Keratinocyte (primary cell): ENCODE measurements around the gene RRP7A. TPM values are rescaled to one million over a fixed set of nuclear protein-coding genes. Genes with fewer than 3 reads are reported as not detected.
"Not testable (repeated sequence)": the region's sequence is repeated elsewhere in the genome, so short reads cannot be mapped to it uniquely, and the experiment has no call there.

Experiments used
- DNase-seq: peaks from one replicate; pipeline ENCODE4 v3.0.0-alpha.2; 2011; ENCODE audit warnings: low read depth, missing footprints, low spot score
- FAIRE-seq: peaks from 2 replicates; lab custom pipeline; 2011; peaks lifted over from hg19 to GRCh38; lab: Jason Lieb, UNC
- H2AFZ ChIP-seq: 2 replicates; pipeline ENCODE4 v1.6.0; 2012; ENCODE audit warnings: low read length, control low read depth, inconsistent platforms; ENCODE audit not compliant: control insufficient read depth
- H3K27ac ChIP-seq: 2 replicates; pipeline ENCODE4 v1.5.1; 2011; ENCODE audit warnings: low read length; ENCODE audit not compliant: control insufficient read depth, insufficient read depth
- H3K27me3 ChIP-seq: 3 replicates; pipeline ENCODE4 v1.6.0; 2011; ENCODE audit warnings: low read length; ENCODE audit not compliant: control insufficient read depth, insufficient read depth; ENCODE audit errors: extremely low read depth
- H3K36me3 ChIP-seq, 2 experiments: 2 replicates in 1 of 2; 3 replicates in 1 of 2; pipeline ENCODE4 v1.5.1; 2011; ENCODE audit warnings: low read length in 2 of 2, mild to moderate bottlenecking in 1 of 2; ENCODE audit not compliant: control insufficient read depth in 2 of 2, insufficient read depth in 2 of 2; ENCODE audit errors: extremely low read depth in 1 of 2
- H3K4me1 ChIP-seq: 3 replicates; pipeline ENCODE4 v1.5.1; 2011; ENCODE audit warnings: low read length; ENCODE audit not compliant: control insufficient read depth, insufficient read depth; ENCODE audit errors: extremely low read depth
- H3K4me2 ChIP-seq: 3 replicates; pipeline ENCODE4 v1.6.0; 2011; ENCODE audit warnings: low read depth, low read length; ENCODE audit not compliant: control insufficient read depth, insufficient read depth; ENCODE audit errors: extremely low read depth
- H3K4me3 ChIP-seq, 3 experiments: fragments of 200-600 bp in 1 of 3; sonication (generic) in 1 of 3; 2 replicates in 2 of 3; 3 replicates in 1 of 3; pipeline ENCODE4 v1.5.1; 2011 to 2016; ENCODE audit warnings: low read length in 3 of 3, mild to moderate bottlenecking in 3 of 3, control low read depth in 2 of 3, inconsistent platforms in 1 of 3, low read depth in 1 of 3, mixed read lengths in 1 of 3, mixed run types in 1 of 3, moderate library complexity in 1 of 3; ENCODE audit not compliant: control insufficient read depth in 2 of 3, insufficient read depth in 2 of 3; ENCODE audit errors: extremely low read depth in 1 of 3
- H3K79me2 ChIP-seq: 2 replicates; pipeline ENCODE4 v1.6.0; 2012; ENCODE audit warnings: low read length; ENCODE audit not compliant: control insufficient read depth, insufficient read depth
- H3K9ac ChIP-seq: 3 replicates; pipeline ENCODE4 v1.6.0; 2011; ENCODE audit warnings: low read length; ENCODE audit not compliant: control insufficient read depth, insufficient read depth; ENCODE audit errors: extremely low read depth
- H3K9me1 ChIP-seq: 3 replicates; pipeline ENCODE4 v1.6.0; 2011; ENCODE audit warnings: low read length; ENCODE audit not compliant: control insufficient read depth, insufficient read depth; ENCODE audit errors: extremely low read depth
- H3K9me3 ChIP-seq: 2 replicates; pipeline ENCODE4 v1.5.1; 2012; ENCODE audit warnings: low read depth, low read length; ENCODE audit not compliant: control insufficient read depth
- H4K20me1 ChIP-seq: 3 replicates; pipeline ENCODE4 v1.6.0; 2011; ENCODE audit warnings: low read length; ENCODE audit not compliant: control insufficient read depth, insufficient read depth; ENCODE audit errors: extremely low read depth
- EZH2 ChIP-seq: IDR thresholded peaks from one replicate; pipeline ENCODE4 v1.6.1; 2012; ENCODE audit warnings: inconsistent platforms, mild to moderate bottlenecking, low read length, moderate library complexity
- dilution Hi-C: fragments of 300-500 bp; cut with MboI; formaldehyde crosslinking; loops from one replicate; pipeline ENCODE4 v1.7.0; 2020; ENCODE audit warnings: low sequenced_read_pairs; ENCODE audit not compliant: extremely low pct_ligation_motif_present
- polyA plus RNA-seq, 5 experiments: library from polyadenylated mRNA; depleted of rRNA in 3 of 5; stranded (reverse) in 3 of 5; stranded (forward) in 1 of 5; unstranded in 1 of 5; fragments of >200 nt; gene quantifications; 1 replicate in 1 of 5; 2 replicates in 3 of 5; 3 replicates in 1 of 5; pipeline versions ENCODE4 v1.2.1 to v1.2.3, GENCODE V29; 2011 to 2012; ENCODE audit warnings: missing spikeins in 2 of 5, low read depth in 1 of 5, low replicate concordance in 1 of 5
- TF ChIP-seq, protein P1 (sequence below), 3 experiments: IDR thresholded peaks in 1 of 3; conservative IDR thresholded peaks in 1 of 3; optimal IDR thresholded peaks in 1 of 3; 2 replicates in 2 of 3; 3 replicates in 1 of 3; pipeline versions ENCODE3 to v1.5.1; 2011; ENCODE audit warnings: low read length in 3 of 3, mild to moderate bottlenecking in 3 of 3, moderate library complexity in 2 of 3, control low read depth in 1 of 3, inconsistent platforms in 1 of 3; ENCODE audit not compliant: insufficient read depth in 2 of 3; ENCODE audit errors: extremely low read depth in 1 of 3

The RRP7A gene
- polyA plus RNA-seq, 1 donor (not counting 4 experiments of a cell fraction or from before 2014, with no cell fraction given), result 30.2 TPM

GRCh38 chr22:42547562-42547961 lies 28.0 kb upstream of the RRP7A start:
- DNase-seq (no peak), FAIRE-seq (no peak)
- H4K20me1 ChIP-seq, result no peaks in the 10 kb centered on the region
- no peak overlapping the region for H3K9ac ChIP-seq
- no peak overlapping the region for H2AFZ ChIP-seq
- H3K4me2 ChIP-seq, result no peak overlapping the region
- H3K36me3 ChIP-seq, result no peaks in the 10 kb centered on the region
- no peak overlapping the region for H3K4me3 ChIP-seq
- H3K4me1 ChIP-seq, result no peaks in the 10 kb centered on the region
- dilution Hi-C loops, result no loop called here
- no peaks in the 10 kb centered on the region for H3K79me2 ChIP-seq
- H3K27me3 ChIP-seq, result no peaks in the 10 kb centered on the region
- TF ChIP-seq EZH2, result no peak
- TF ChIP-seq, protein P1, sequence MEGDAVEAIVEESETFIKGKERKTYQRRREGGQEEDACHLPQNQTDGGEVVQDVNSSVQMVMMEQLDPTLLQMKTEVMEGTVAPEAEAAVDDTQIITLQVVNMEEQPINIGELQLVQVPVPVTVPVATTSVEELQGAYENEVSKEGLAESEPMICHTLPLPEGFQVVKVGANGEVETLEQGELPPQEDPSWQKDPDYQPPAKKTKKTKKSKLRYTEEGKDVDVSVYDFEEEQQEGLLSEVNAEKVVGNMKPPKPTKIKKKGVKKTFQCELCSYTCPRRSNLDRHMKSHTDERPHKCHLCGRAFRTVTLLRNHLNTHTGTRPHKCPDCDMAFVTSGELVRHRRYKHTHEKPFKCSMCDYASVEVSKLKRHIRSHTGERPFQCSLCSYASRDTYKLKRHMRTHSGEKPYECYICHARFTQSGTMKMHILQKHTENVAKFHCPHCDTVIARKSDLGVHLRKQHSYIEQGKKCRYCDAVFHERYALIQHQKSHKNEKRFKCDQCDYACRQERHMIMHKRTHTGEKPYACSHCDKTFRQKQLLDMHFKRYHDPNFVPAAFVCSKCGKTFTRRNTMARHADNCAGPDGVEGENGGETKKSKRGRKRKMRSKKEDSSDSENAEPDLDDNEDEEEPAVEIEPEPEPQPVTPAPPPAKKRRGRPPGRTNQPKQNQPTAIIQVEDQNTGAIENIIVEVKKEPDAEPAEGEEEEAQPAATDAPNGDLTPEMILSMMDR (optimal IDR thresholded peaks at IDR 0.05 in 1 of 3, IDR thresholded peaks at IDR 0.05 in 1 of 3, conservative IDR thresholded peaks at IDR 0.05 in 1 of 3; ENCODE audit: extremely low read depth in 1 of 3, insufficient read depth in 2 of 3, low read length in 3 of 3), result no peak
- H3K9me1 ChIP-seq, result no peaks in the 10 kb centered on the region
- no peak overlapping the region for H3K27ac ChIP-seq
- H3K9me3 ChIP-seq, result no peaks in the 10 kb centered on the region

DNA sequence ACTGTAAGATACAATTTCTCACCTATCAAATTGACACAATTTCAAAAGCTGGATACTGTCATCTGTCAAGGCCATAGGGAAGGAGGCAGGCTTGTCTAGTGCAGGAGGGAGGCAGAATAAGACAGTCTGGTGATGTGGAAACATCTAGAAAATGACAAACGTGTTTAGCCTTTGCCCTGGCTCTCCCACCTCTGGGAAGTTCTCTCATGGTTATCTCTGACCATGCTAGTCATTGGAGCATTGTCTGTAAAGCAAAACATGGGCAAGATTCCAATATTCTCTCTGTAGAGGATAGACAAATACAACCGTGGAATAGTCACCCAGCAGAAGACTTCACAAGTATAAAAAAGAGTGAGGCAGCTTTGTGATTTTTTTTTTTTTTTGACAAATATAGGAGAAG lies 25.1 kb upstream of the RRP7A start:
- no peak overlapping the region for H3K27ac ChIP-seq
- no peak overlapping the region for H2AFZ ChIP-seq
- H3K27me3 ChIP-seq, result no peaks in the 10 kb centered on the region
- H4K20me1 ChIP-seq, result no peaks in the 10 kb centered on the region
- no peaks in the 10 kb centered on the region for H3K9me1 ChIP-seq
- H3K79me2 ChIP-seq, result no peaks in the 10 kb centered on the region
- dilution Hi-C loops, result no loop called here
- no peak overlapping the region for H3K4me3 ChIP-seq
- TF ChIP-seq EZH2, result no peak
- TF ChIP-seq, protein P1 (optimal IDR thresholded peaks at IDR 0.05 in 1 of 3, IDR thresholded peaks at IDR 0.05 in 1 of 3, conservative IDR thresholded peaks at IDR 0.05 in 1 of 3; ENCODE audit: extremely low read depth in 1 of 3, insufficient read depth in 2 of 3, low read length in 3 of 3), result no peak
- no peak overlapping the region for H3K9ac ChIP-seq
- no peaks in the 10 kb centered on the region for H3K9me3 ChIP-seq
- DNase-seq, result no peak
- H3K36me3 ChIP-seq, result no peaks in the 10 kb centered on the region
- H3K4me2 ChIP-seq, result no peak overlapping the region
- no peaks in the 10 kb centered on the region for H3K4me1 ChIP-seq
- FAIRE-seq, result no peak

DNA sequence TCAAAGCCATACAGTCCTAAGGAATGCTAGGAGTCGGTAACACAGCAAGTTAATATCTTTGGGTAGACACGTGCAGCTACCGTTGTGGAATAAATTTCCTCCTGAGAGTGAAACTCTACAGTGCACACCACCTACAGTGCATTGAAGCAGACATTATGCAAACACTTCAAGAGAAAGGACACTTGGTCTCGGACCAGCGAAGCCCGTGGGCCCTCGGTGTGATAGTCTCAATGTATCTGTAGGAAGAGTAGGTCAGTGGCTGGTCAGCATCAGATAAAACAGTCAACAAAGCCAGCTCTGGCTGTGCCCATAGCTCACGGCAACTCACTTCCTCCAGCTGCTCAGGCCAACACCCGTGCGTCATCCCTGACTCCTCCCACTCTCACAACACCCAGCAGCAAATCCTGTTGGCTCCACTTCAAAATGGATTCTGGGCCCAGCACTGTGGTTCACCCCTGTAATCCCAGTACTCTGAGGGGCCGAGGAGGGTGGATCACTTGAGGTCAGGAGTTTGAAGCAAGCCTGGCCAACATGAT lies 19.7 kb upstream of the RRP7A start:
- DNase-seq, H3K27ac ChIP-seq, H3K9me1 ChIP-seq, H4K20me1 ChIP-seq, H3K9me3 ChIP-seq, H3K27me3 ChIP-seq, H3K36me3 ChIP-seq, H3K79me2 ChIP-seq, H3K4me3 ChIP-seq, H3K4me2 ChIP-seq, H3K9ac ChIP-seq, dilution Hi-C loops, H3K4me1 ChIP-seq: not testable (repeated sequence)
- FAIRE-seq, result peak; percentile 29
- peak overlapping the region; percentile 30 for H2AFZ ChIP-seq

- H3K27me3 ChIP-seq, H3K9me3 ChIP-seq, H3K27ac ChIP-seq, DNase-seq, FAIRE-seq, H3K9ac ChIP-seq, H4K20me1 ChIP-seq, H3K4me3 ChIP-seq, dilution Hi-C loops, H3K36me3 ChIP-seq, H3K79me2 ChIP-seq, H3K9me1 ChIP-seq, H3K4me2 ChIP-seq: not testable (repeated sequence)
- peak overlapping the region; percentile 9 for H2AFZ ChIP-seq
- peaks cover 11% of the 10 kb centered on the region for H3K4me1 ChIP-seq
These were observed 17.7 kb upstream of the RRP7A start for GRCh38 chr22:42537199-42537831.
